H1 (cell line): ENCODE data around the gene GNG12.

Experiments
- EP300 ChIP-seq, 2 experiments: IDR thresholded peaks; 1 replicate in 1 of 2; 2 replicates in 1 of 2; pipeline ENCODE4 v1.6.1; 2011 to 2012; ENCODE audit warnings: low read depth in 2 of 2, low read length in 2 of 2, mild to moderate bottlenecking in 2 of 2, borderline replicate concordance in 1 of 2, inconsistent platforms in 1 of 2, moderate library complexity in 1 of 2
- EZH2 ChIP-seq: fragments of 200-600 bp; sonication (generic); IDR thresholded peaks from 2 replicates; pipeline ENCODE4 v1.7.1; 2012; ENCODE audit warnings: low read depth, mild to moderate bottlenecking, moderate library complexity, low read length, inconsistent platforms; ENCODE audit not compliant: severe bottlenecking
- JUND ChIP-seq: IDR thresholded peaks from 2 replicates; pipeline ENCODE4 v1.6.1; 2011; ENCODE audit warnings: mild to moderate bottlenecking, improper control_type of control experiment, low read length
- POLR2AphosphoS5 ChIP-seq: IDR thresholded peaks from 2 replicates; pipeline ENCODE4 v1.6.1; 2011; ENCODE audit warnings: low read depth, low read length
- RAD21 ChIP-seq, 2 experiments: IDR thresholded peaks in 1 of 2; conservative IDR thresholded peaks in 1 of 2; 2 replicates each; pipeline ENCODE4 v1.6.1; 2011; ENCODE audit warnings: low read depth in 2 of 2, low read length in 2 of 2, improper control_type of control experiment in 1 of 2, inconsistent platforms in 1 of 2, mild to moderate bottlenecking in 1 of 2, moderate library complexity in 1 of 2
- RBBP5 ChIP-seq: IDR thresholded peaks from 2 replicates; pipeline ENCODE4 v1.7.1; 2012; ENCODE audit warnings: low read depth, mild to moderate bottlenecking, inconsistent platforms, low read length, moderate library complexity, borderline replicate concordance
- YY1 ChIP-seq: IDR thresholded peaks from 2 replicates; pipeline ENCODE4 v1.6.1; 2011; ENCODE audit warnings: low read depth, mild to moderate bottlenecking, low read length
- ZNF274 ChIP-seq: IDR thresholded peaks from 2 replicates; pipeline ENCODE4 v1.7.0; 2012; ENCODE audit warnings: low read length, borderline replicate concordance; ENCODE audit errors: extremely low read depth
- TF ChIP-seq, protein P1 (sequence below), 3 experiments: IDR thresholded peaks; 1 replicate in 2 of 3; 2 replicates in 1 of 3; pipeline versions ENCODE4 v1.5.1 to v1.6.1; 2011; ENCODE audit warnings: low read length in 3 of 3, mild to moderate bottlenecking in 3 of 3, inconsistent platforms in 2 of 3, low read depth in 1 of 3, moderate library complexity in 1 of 3; ENCODE audit not compliant: insufficient read depth in 1 of 3; ENCODE audit errors: control extremely low read depth in 1 of 3
- TF ChIP-seq, protein P2 (sequence below): IDR thresholded peaks from 2 replicates; pipeline ENCODE4 v1.6.1; 2011; ENCODE audit warnings: low read length, improper control_type of control experiment

DNA sequence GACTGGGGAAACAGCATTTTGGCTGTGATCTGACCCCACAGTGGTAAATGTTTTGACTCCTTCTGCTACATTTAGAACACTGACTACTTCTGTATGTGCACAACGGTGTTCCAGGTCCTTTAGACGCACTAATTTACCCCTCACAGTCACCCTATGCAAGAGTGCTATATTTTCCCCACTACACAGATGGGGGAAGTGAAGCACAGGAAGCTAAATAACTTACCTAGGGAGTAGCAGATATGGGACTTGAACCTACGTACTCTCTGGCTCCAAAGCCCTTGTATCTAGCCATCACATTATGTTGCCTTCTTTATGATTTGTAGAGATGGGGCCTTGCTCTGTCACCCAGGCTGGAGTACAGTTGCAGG is 99.0 kb downstream of the GNG12 start:
- no peak for TF ChIP-seq RBBP5
- TF ChIP-seq, protein P1, sequence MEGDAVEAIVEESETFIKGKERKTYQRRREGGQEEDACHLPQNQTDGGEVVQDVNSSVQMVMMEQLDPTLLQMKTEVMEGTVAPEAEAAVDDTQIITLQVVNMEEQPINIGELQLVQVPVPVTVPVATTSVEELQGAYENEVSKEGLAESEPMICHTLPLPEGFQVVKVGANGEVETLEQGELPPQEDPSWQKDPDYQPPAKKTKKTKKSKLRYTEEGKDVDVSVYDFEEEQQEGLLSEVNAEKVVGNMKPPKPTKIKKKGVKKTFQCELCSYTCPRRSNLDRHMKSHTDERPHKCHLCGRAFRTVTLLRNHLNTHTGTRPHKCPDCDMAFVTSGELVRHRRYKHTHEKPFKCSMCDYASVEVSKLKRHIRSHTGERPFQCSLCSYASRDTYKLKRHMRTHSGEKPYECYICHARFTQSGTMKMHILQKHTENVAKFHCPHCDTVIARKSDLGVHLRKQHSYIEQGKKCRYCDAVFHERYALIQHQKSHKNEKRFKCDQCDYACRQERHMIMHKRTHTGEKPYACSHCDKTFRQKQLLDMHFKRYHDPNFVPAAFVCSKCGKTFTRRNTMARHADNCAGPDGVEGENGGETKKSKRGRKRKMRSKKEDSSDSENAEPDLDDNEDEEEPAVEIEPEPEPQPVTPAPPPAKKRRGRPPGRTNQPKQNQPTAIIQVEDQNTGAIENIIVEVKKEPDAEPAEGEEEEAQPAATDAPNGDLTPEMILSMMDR (IDR thresholded peaks at IDR 0.05; ENCODE audit: control extremely low read depth in 1 of 3, insufficient read depth in 1 of 3, low read depth in 1 of 3, low read length in 3 of 3): no peak
- no peak for TF ChIP-seq JUND
- no peak for TF ChIP-seq RAD21 (IDR thresholded peaks at IDR 0.05 in 1 of 2, conservative IDR thresholded peaks at IDR 0.05 in 1 of 2; ENCODE audit: low read depth in 2 of 2, low read length in 2 of 2)
- no peak for TF ChIP-seq EP300 (IDR thresholded peaks at IDR 0.05; ENCODE audit: borderline replicate concordance in 1 of 2, low read depth in 2 of 2, low read length in 2 of 2)
- TF ChIP-seq ZNF274: no peak
- TF ChIP-seq, protein P2, sequence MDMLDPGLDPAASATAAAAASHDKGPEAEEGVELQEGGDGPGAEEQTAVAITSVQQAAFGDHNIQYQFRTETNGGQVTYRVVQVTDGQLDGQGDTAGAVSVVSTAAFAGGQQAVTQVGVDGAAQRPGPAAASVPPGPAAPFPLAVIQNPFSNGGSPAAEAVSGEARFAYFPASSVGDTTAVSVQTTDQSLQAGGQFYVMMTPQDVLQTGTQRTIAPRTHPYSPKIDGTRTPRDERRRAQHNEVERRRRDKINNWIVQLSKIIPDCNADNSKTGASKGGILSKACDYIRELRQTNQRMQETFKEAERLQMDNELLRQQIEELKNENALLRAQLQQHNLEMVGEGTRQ: no peak
- no peak for TF ChIP-seq YY1
- no peak for TF ChIP-seq POLR2AphosphoS5
- TF ChIP-seq EZH2: no peak
